ENCODE measurements around the gene COLGALT1. TPM values are rescaled to one million over a fixed set of nuclear protein-coding genes. Genes with fewer than 3 reads are reported as not detected.
A peak's percentile ranks its signal among the peaks of the same experiment; 100 is the strongest.

COLGALT1 gene
- total RNA-seq, 4 donors from 2014 or later, result 74.5 to 141 (median 88.2) TPM

- no peaks in the 10 kb centered on the region for H3K36me3 ChIP-seq
- no peak overlapping the region for H3K27ac ChIP-seq
- peaks cover 0 to 13% of the 10 kb centered on the region in 2 donors for H3K27me3 ChIP-seq
- no peak for TF ChIP-seq EP300 (IDR thresholded peaks at IDR 0.05)
- no peak for TF ChIP-seq POLR2A (IDR thresholded peaks at IDR 0.05)
- TF ChIP-seq CTCF (IDR thresholded peaks at IDR 0.05), result no peak
- WGBS, 2 donors, result 65 to 66% methylated on average over 5 to 10 of the region's 10 CpGs
- DNase-seq (ENCODE audit: low spot score in 2 of 2), result no peak
- peaks cover 0 to 13% (median 3%) of the 10 kb centered on the region in 4 donors for H3K4me1 ChIP-seq
- H3K9me3 ChIP-seq, result peaks cover 0 to 13% (median 0%) of the 10 kb centered on the region in 4 donors
- peak overlapping the region in 1 of 4 donors; percentile 33 for H3K4me3 ChIP-seq
These were observed 28.1 kb upstream of the COLGALT1 start for GRCh38 chr19:17527326-17527725.

GRCh38 chr19:17528610-17529009 is 26.8 kb upstream of the COLGALT1 start:
- 93 to 95% methylated on average over 2 to 3 of the region's 3 CpGs for WGBS, 2 donors
- Histone ChIP-seq H3K4me3 (no peak overlapping the region), H3K27me3 (peaks cover 0 to 13% of the 10 kb centered on the region in 2 donors), H3K4me1 (peaks cover 0 to under 1% (median 0%) of the 10 kb centered on the region in 4 donors), H3K27ac (no peak overlapping the region), H3K9me3 (peaks cover 0 to 13% (median 0%) of the 10 kb centered on the region in 4 donors), H3K36me3 (no peaks in the 10 kb centered on the region)
- TF ChIP-seq POLR2A (IDR thresholded peaks at IDR 0.05) (no peak), CTCF (IDR thresholded peaks at IDR 0.05) (no peak), EP300 (IDR thresholded peaks at IDR 0.05) (no peak)
- no peak for DNase-seq (ENCODE audit: low spot score in 2 of 2)

- Histone ChIP-seq H3K36me3 (no peaks in the 10 kb centered on the region), H3K4me1 (no peaks in the 10 kb centered on the region), H3K27ac (no peak overlapping the region), H3K9me3 (peaks cover 0 to 12% (median 0%) of the 10 kb centered on the region in 4 donors), H3K4me3 (no peak overlapping the region), H3K27me3 (peaks cover 0 to 13% of the 10 kb centered on the region in 2 donors)
- DNase-seq (ENCODE audit: low spot score in 2 of 2), result no peak
- WGBS, 2 donors, result 75 to 78% methylated on average over 8 of the region's 8 CpGs
- no peak for TF ChIP-seq EP300 (IDR thresholded peaks at IDR 0.05)
- no peak for TF ChIP-seq CTCF (IDR thresholded peaks at IDR 0.05)
- TF ChIP-seq POLR2A (IDR thresholded peaks at IDR 0.05), result no peak
These were observed 25.9 kb upstream of the COLGALT1 start for GRCh38 chr19:17529239-17530158.

- no peaks in the 10 kb centered on the region for H3K36me3 ChIP-seq
- H3K27me3 ChIP-seq, result peaks cover 0 to 13% of the 10 kb centered on the region in 2 donors
- H3K9me3 ChIP-seq, result peaks cover 0 to 10% (median 0%) of the 10 kb centered on the region in 4 donors
- 12 to 24% methylated on average over 5 to 8 of the region's 8 CpGs for WGBS, 2 donors
- no peaks in the 10 kb centered on the region for H3K4me1 ChIP-seq
- no peak for TF ChIP-seq CTCF (IDR thresholded peaks at IDR 0.05)
- DNase-seq (ENCODE audit: low spot score in 2 of 2), result no peak
- H3K4me3 ChIP-seq, result no peak overlapping the region
- no peak overlapping the region for H3K27ac ChIP-seq
These were observed 24.9 kb upstream of the COLGALT1 start for GRCh38 chr19:17530586-17530985.

GRCh38 chr19:17532116-17532515 is 23.3 kb upstream of the COLGALT1 start:
- H3K36me3 ChIP-seq, result no peaks in the 10 kb centered on the region
- no peaks in the 10 kb centered on the region for H3K4me1 ChIP-seq
- DNase-seq (ENCODE audit: low spot score in 2 of 2), result no peak
- H3K27me3 ChIP-seq, result peaks cover 0 to 13% of the 10 kb centered on the region in 2 donors
- no peak for TF ChIP-seq POLR2A (IDR thresholded peaks at IDR 0.05)
- no peak for TF ChIP-seq EP300 (IDR thresholded peaks at IDR 0.05)
- TF ChIP-seq CTCF (IDR thresholded peaks at IDR 0.05), result no peak
- H3K4me3 ChIP-seq, result no peak overlapping the region
- no peak overlapping the region for H3K27ac ChIP-seq
- peaks cover 0 to 10% (median 0%) of the 10 kb centered on the region in 4 donors for H3K9me3 ChIP-seq
- WGBS, 2 donors, result 83 to 88% methylated on average over 16 of the region's 16 CpGs
